Gastroesophageal sphincter (tissue), 4 donors: Measurements from ENCODE around the gene RGSL1. TPM values are rescaled to one million over a fixed set of nuclear protein-coding genes. Genes with fewer than 3 reads are reported as not detected.

Experiments used
- ATAC-seq: fragments of 150-250 bp; one replicate; pipeline ENCODE4 v1.9.1; 2016; ENCODE audit warnings: mild to moderate bottlenecking, moderate library complexity
- H3K27ac ChIP-seq, 4 donors: fragments of 200-600 bp; sonication (generic) in 3 of 4; 1 replicate in 3 of 4; 2 replicates in 1 of 4; pipeline ENCODE4 v1.5.1; 2016 to 2019
- H3K27me3 ChIP-seq: fragments of 200-600 bp; sonication (generic); one replicate; pipeline ENCODE4 v1.5.1; 2019
- H3K36me3 ChIP-seq, 2 donors: fragments of 200-600 bp; sonication (generic); one replicate each; pipeline ENCODE4 v1.5.1; 2019; ENCODE audit warnings: control low read depth in 1 of 2
- H3K4me1 ChIP-seq, 3 donors: fragments of 200-600 bp; sonication (generic); 1 replicate in 2 of 3; 2 replicates in 1 of 3; pipeline ENCODE4 v1.5.1; 2016 to 2019; ENCODE audit warnings: control low read depth in 2 of 3
- H3K4me3 ChIP-seq, 2 donors: fragments of 200-600 bp; sonication (generic); one replicate each; pipeline ENCODE4 v1.5.1; 2019; ENCODE audit warnings: mild to moderate bottlenecking in 1 of 2, moderate library complexity in 1 of 2
- H3K9me3 ChIP-seq, 3 donors: fragments of 200-600 bp; sonication (generic); one replicate each; pipeline ENCODE4 v1.5.1; 2017 to 2019; ENCODE audit warnings: control low read depth in 2 of 3
- CTCF ChIP-seq, 4 experiments: fragments of 200-600 bp in 2 of 4; fragments of 450-650 bp in 2 of 4; sonication (generic) in 1 of 4; IDR thresholded peaks; one replicate each; pipeline ENCODE4 v1.5.1; 2017 to 2019; ENCODE audit warnings: antibody characterized with exemption in 4 of 4, mild to moderate bottlenecking in 2 of 4, moderate library complexity in 2 of 4
- EP300 ChIP-seq: sonication (generic); formaldehyde crosslinking; IDR thresholded peaks from one replicate; pipeline ENCODE4 v1.6.1; 2017; ENCODE audit warnings: antibody characterized with exemption, mild to moderate bottlenecking
- POLR2A ChIP-seq, 2 donors: fragments of 450-650 bp; IDR thresholded peaks; one replicate each; pipeline ENCODE4 v1.6.1; 2017; ENCODE audit warnings: antibody characterized with exemption in 2 of 2, mild to moderate bottlenecking in 2 of 2, moderate library complexity in 1 of 2
- POLR2AphosphoS5 ChIP-seq: sonication (generic); formaldehyde crosslinking; IDR thresholded peaks from one replicate; pipeline ENCODE4 v1.6.1; 2017; ENCODE audit warnings: antibody characterized with exemption
- WGBS, 2 donors: methylation state at CpG; one replicate each; pipeline ENCODE4 v1.1.5; 2018; ENCODE audit warnings: low coverage in 1 of 2; 5-methylcytosine and 5-hydroxymethylcytosine counted together
- total RNA-seq, 4 donors: library from RNA; depleted of rRNA; stranded (reverse); fragments of >200 nt; gene quantifications; one replicate each; pipeline ENCODE4 v1.1.0, GENCODE V29; 2016

Gene RGSL1
- total RNA-seq, 4 donors from 2014 or later = 0.04 TPM; not detected in 3

DNA sequence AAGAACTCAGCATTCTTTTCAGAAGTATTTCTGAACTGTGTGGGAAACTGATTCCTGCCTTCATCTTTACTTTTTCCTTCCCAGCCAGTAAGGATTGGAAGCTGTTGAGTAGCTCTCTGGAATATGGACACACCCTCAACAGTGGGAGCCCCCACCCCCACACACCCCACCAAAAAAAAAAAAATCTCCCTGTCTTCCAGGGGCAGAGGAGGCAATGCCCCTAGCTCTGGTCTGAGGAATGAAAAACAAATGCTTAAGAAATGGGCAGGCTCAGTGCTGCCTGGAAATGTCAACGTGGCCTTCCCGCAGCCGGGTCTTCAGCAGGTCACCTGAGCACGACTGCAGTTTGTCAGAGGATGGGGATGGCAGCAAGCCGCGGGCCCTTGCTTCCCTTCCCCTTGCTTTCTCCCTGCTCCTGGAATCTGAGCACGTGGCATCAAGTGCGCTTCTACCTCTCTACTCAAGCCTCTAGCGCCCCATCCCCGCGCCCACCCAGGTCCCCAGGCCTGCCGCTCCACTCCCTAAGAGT, 153.8 kb downstream of the RGSL1 start:
- Histone ChIP-seq H3K9me3 (no peaks in the 10 kb centered on the region), H3K36me3 (peaks cover 0 to 20% of the 10 kb centered on the region in 2 donors), H3K27me3 (no peaks in the 10 kb centered on the region), H3K27ac (peak overlapping the region in 3 of 4 donors; percentile 62 to 79 (median 74)), H3K4me1 (peaks cover 0 to 42% (median 21%) of the 10 kb centered on the region in 3 donors), H3K4me3 (peak overlapping the region; percentile 27 to 57)
- no peak for TF ChIP-seq POLR2A (IDR thresholded peaks at IDR 0.05)
- TF ChIP-seq CTCF (IDR thresholded peaks at IDR 0.05) = no peak
- peak; percentile 52 for TF ChIP-seq POLR2AphosphoS5
- no peak for TF ChIP-seq EP300
- 13% methylated on average over 6 of the region's 12 CpGs; no CpG with 5 or more reads in 1 of the 2 donors for WGBS, 2 donors
- ATAC-seq = peak; percentile 20

DNA sequence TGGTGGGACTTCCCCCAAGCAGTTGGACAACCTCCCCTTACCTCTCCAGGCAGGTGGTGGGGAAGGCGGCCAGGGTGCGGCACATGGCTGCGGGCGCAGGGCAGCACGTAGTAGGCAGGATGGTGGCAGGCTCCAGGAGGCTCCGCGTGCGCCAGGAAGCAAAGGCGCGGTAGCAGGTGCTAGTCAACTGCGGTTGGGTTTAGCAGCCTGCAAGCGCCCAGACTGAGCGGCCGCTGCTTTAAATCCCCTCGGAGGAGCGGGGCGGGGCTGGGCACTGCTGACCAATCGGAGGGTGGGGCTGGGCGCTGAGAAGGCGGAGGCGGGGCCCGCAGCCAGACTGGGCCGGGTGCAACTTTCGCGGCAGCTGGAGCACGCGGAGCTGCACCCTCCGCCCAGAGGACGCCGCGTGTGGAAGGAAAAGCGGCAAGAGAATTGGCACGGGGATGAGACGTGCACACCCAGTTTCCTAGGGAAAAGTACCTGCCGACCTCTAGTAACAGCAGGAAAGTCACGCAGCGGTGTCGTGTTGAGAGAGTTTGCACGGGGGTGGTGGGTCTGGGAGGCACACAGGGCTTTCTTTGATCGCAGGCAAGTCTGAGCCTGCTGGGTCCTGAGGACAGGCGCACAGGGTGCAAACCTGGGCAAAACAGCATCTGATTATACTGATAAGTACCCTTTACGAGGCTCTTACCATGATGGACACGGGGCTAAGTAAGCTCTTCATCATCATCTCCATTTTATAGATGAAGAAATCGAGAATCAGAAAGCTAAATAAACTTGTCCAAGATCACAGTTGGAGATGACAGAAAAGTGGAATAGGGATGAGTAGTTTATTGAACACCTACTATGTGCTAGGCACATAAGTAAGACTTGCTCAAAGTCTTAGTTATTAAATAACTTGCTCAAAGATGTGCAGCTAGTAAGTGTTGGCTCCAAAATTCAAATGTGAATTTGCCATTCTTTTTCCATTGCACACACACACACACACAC, 154.5 kb downstream of the RGSL1 start, which contains the start of gene RGS16:
Gene RGS16 (minus strand): TSS at position 215 of the 990 bp plus-strand sequence. CDS start 130 bp downstream, at position 85.
- WGBS, 2 donors = 30% methylated on average over 5 to 9 of the region's 44 CpGs
- TF ChIP-seq POLR2A (IDR thresholded peaks at IDR 0.05) = peak; percentile 22 to 33
- TF ChIP-seq POLR2AphosphoS5 = peak; percentile 71
- TF ChIP-seq EP300 = no peak
- H3K27ac ChIP-seq = peak within 1 kb of the TSS in 3 of 4 donors; percentile 62 to 79 (median 74)
- no peaks in the 10 kb centered on the region for H3K27me3 ChIP-seq
- H3K9me3 ChIP-seq = no peaks in the 10 kb centered on the region
- peaks cover 0 to 13% of the 10 kb centered on the region in 2 donors for H3K36me3 ChIP-seq
- ATAC-seq = peak; percentile 95
- peaks cover 0 to 42% (median 21%) of the 10 kb centered on the region in 3 donors for H3K4me1 ChIP-seq
- peak within 1 kb of the TSS; percentile 27 to 57 for H3K4me3 ChIP-seq

GRCh38 chr1:182607566-182607965, 157.6 kb downstream of the RGSL1 start:
- H3K27ac ChIP-seq = no peak overlapping the region
- H3K36me3 ChIP-seq = no peaks in the 10 kb centered on the region
- no peak overlapping the region for H3K4me3 ChIP-seq
- no peaks in the 10 kb centered on the region for H3K27me3 ChIP-seq
- H3K9me3 ChIP-seq = no peaks in the 10 kb centered on the region
- WGBS, 2 donors = 72 to 81% methylated on average over 1 of the region's 1 CpG
- peaks cover 0 to 23% (median 11%) of the 10 kb centered on the region in 3 donors for H3K4me1 ChIP-seq
- no peak for ATAC-seq
- TF ChIP-seq CTCF (IDR thresholded peaks at IDR 0.05) (no peak), EP300 (no peak), POLR2A (IDR thresholded peaks at IDR 0.05) (no peak), POLR2AphosphoS5 (no peak)

DNA sequence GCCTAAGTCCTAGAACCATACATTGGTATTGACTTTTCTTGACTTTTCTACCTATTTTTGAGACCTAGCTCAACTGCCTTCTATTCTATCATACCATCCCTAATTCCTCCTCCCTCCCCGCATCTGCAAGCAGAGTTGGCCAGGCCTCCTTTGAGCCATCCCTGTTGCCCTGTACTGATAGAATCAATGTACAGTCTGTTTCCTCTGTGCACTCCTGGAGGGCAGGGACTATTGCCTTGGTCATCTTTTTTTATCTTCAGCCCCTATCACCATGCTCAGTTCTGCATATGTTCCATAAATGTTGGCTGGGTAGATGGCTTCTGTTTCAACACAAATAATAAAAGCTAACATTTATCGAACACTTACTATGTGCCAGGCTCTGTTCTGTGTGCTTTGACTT, 158.3 kb downstream of the RGSL1 start:
- Histone ChIP-seq H3K4me3 (no peak overlapping the region), H3K27ac (no peak overlapping the region), H3K9me3 (no peaks in the 10 kb centered on the region), H3K4me1 (peaks cover 0 to 16% (median 11%) of the 10 kb centered on the region in 3 donors), H3K27me3 (no peaks in the 10 kb centered on the region), H3K36me3 (no peaks in the 10 kb centered on the region)
- 88 to 92% methylated on average over 2 of the region's 2 CpGs for WGBS, 2 donors
- ATAC-seq = no peak
- TF ChIP-seq POLR2AphosphoS5 (no peak), POLR2A (IDR thresholded peaks at IDR 0.05) (no peak), EP300 (no peak), CTCF (IDR thresholded peaks at IDR 0.05) (no peak)

- H3K27me3 ChIP-seq = no peaks in the 10 kb centered on the region
- peak overlapping the region in 2 of 4 donors; percentile 37 to 43 for H3K27ac ChIP-seq
- H3K9me3 ChIP-seq = no peaks in the 10 kb centered on the region
- H3K36me3 ChIP-seq = no peaks in the 10 kb centered on the region
- peaks cover 0 to 11% (median 7%) of the 10 kb centered on the region in 3 donors for H3K4me1 ChIP-seq
- TF ChIP-seq POLR2A (IDR thresholded peaks at IDR 0.05) (no peak), EP300 (no peak), CTCF (IDR thresholded peaks at IDR 0.05) (no peak), POLR2AphosphoS5 (no peak)
- 74 to 84% methylated on average over 8 to 9 of the region's 9 CpGs for WGBS, 2 donors
- ATAC-seq = no peak
- no peak overlapping the region for H3K4me3 ChIP-seq
Observed at GRCh38 chr1:182608845-182609610, 159.1 kb downstream of the RGSL1 start.
